Mucosa of rectum (tissue), 2 donors: ENCODE data around the gene TNFAIP8L1.

Source experiments
- H3K27ac ChIP-seq, 2 donors: one replicate each; pipeline ENCODE4 v1.7.0; 2013; ENCODE audit warnings: inconsistent platforms in 2 of 2, low read depth in 2 of 2, low read length in 2 of 2
- H3K27me3 ChIP-seq, 2 donors: one replicate each; pipeline ENCODE4 v1.7.0; 2013; ENCODE audit warnings: low read length in 2 of 2; ENCODE audit not compliant: control insufficient read depth in 2 of 2, insufficient read depth in 2 of 2
- H3K36me3 ChIP-seq, 2 donors: one replicate each; pipeline ENCODE4 v1.7.0; 2013; ENCODE audit warnings: low read length in 2 of 2; ENCODE audit not compliant: control insufficient read depth in 2 of 2, insufficient read depth in 2 of 2
- H3K4me1 ChIP-seq, 2 donors: one replicate each; pipeline ENCODE4 v1.7.0; 2013; ENCODE audit warnings: low read length in 2 of 2, mild to moderate bottlenecking in 1 of 2; ENCODE audit not compliant: control insufficient read depth in 2 of 2, insufficient read depth in 2 of 2
- H3K4me3 ChIP-seq, 2 donors: one replicate each; pipeline ENCODE4 v1.7.0; 2013; ENCODE audit warnings: low read length in 2 of 2
- H3K9ac ChIP-seq, 2 donors: one replicate each; pipeline ENCODE4 v1.7.0; 2013; ENCODE audit warnings: low read length in 2 of 2, low read depth in 1 of 2, mild to moderate bottlenecking in 1 of 2
- H3K9me3 ChIP-seq, 2 donors: one replicate each; pipeline ENCODE4 v1.7.0; 2013; ENCODE audit warnings: low read length in 2 of 2; ENCODE audit not compliant: control insufficient read depth in 2 of 2
- donor health status: healthy.
- donor health status: Normal muscosa, but diverticular disease.

Gene TNFAIP8L1

GRCh38 chr19:4633140-4633967 lies 6.0 kb upstream of the TNFAIP8L1 start:
- Histone ChIP-seq H3K4me1 (peaks cover 3 to 6% of the 10 kb centered on the region in 2 donors), H3K27me3 (no peaks in the 10 kb centered on the region), H3K9me3 (no peaks in the 10 kb centered on the region), H3K4me3 (no peak overlapping the region), H3K27ac (peak overlapping the region in 1 of 2 donors; percentile 25), H3K36me3 (no peaks in the 10 kb centered on the region), H3K9ac (peak overlapping the region in 1 of 2 donors; percentile 32)

- peak overlapping the region; percentile 56 to 57 for H3K9ac ChIP-seq
- peaks cover 18 to 19% of the 10 kb centered on the region in 2 donors for H3K4me1 ChIP-seq
- H3K27ac ChIP-seq = no peak overlapping the region
Observed at GRCh38 chr19:4635754-4636116, 3.6 kb upstream of the TNFAIP8L1 start.

GRCh38 chr19:4636151-4636717 lies 3.1 kb upstream of the TNFAIP8L1 start:
- Histone ChIP-seq H3K9me3 (no peaks in the 10 kb centered on the region), H3K4me1 (peaks cover 20 to 22% of the 10 kb centered on the region in 2 donors)

More at GRCh38 chr19:4635754-4636116, 3.6 kb upstream of the TNFAIP8L1 start:
- H3K36me3 ChIP-seq = no peaks in the 10 kb centered on the region
- H3K4me3 ChIP-seq = peak overlapping the region; percentile 60 to 70
- H3K27me3 ChIP-seq = no peaks in the 10 kb centered on the region
- no peaks in the 10 kb centered on the region for H3K9me3 ChIP-seq

GRCh38 chr19:4636761-4637160 lies 2.6 kb upstream of the TNFAIP8L1 start:
- peak overlapping the region in 1 of 2 donors; percentile 65 for H3K4me3 ChIP-seq
- no peaks in the 10 kb centered on the region for H3K27me3 ChIP-seq
- no peaks in the 10 kb centered on the region for H3K36me3 ChIP-seq
- no peak overlapping the region for H3K27ac ChIP-seq
- H3K9me3 ChIP-seq = no peaks in the 10 kb centered on the region
- H3K4me1 ChIP-seq = peaks cover 20 to 22% of the 10 kb centered on the region in 2 donors
- peak overlapping the region in 1 of 2 donors; percentile 70 for H3K9ac ChIP-seq

More at GRCh38 chr19:4636151-4636717, 3.1 kb upstream of the TNFAIP8L1 start:
- H3K9ac ChIP-seq = peak overlapping the region; percentile 57 to 70
- no peaks in the 10 kb centered on the region for H3K36me3 ChIP-seq
- no peaks in the 10 kb centered on the region for H3K27me3 ChIP-seq
- H3K27ac ChIP-seq = no peak overlapping the region
- H3K4me3 ChIP-seq = peak overlapping the region; percentile 65 to 70

- Histone ChIP-seq H3K4me3 (no peak overlapping the region), H3K27me3 (no peaks in the 10 kb centered on the region), H3K36me3 (no peaks in the 10 kb centered on the region), H3K9me3 (no peaks in the 10 kb centered on the region), H3K9ac (no peak overlapping the region), H3K4me1 (peaks cover 20 to 21% of the 10 kb centered on the region in 2 donors), H3K27ac (peak overlapping the region in 1 of 2 donors; percentile 38)
Observed at GRCh38 chr19:4638317-4638716, 999 bp upstream of the TNFAIP8L1 start.

GRCh38 chr19:4639531-4640246 lies 373 bp downstream of the TNFAIP8L1 start:
- Histone ChIP-seq H3K27ac (peak overlapping the region; percentile 57 to 76), H3K27me3 (no peaks in the 10 kb centered on the region), H3K9ac (peak overlapping the region; percentile 83 to 91), H3K9me3 (no peaks in the 10 kb centered on the region), H3K4me3 (peak overlapping the region; percentile 89 to 93), H3K4me1 (peaks cover 20% of the 10 kb centered on the region in 2 donors), H3K36me3 (no peaks in the 10 kb centered on the region)

GRCh38 chr19:4640247-4641000 lies 1.1 kb downstream of the TNFAIP8L1 start:
- Histone ChIP-seq H3K4me3 (peak overlapping the region; percentile 89 to 93), H3K9ac (peak overlapping the region; percentile 83 to 91), H3K9me3 (no peaks in the 10 kb centered on the region), H3K4me1 (peaks cover 20% of the 10 kb centered on the region in 2 donors), H3K27ac (peak overlapping the region in 1 of 2 donors; percentile 76), H3K27me3 (no peaks in the 10 kb centered on the region), H3K36me3 (no peaks in the 10 kb centered on the region)

- Histone ChIP-seq H3K27me3 (no peaks in the 10 kb centered on the region), H3K4me3 (no peak overlapping the region), H3K4me1 (peaks cover 16 to 17% of the 10 kb centered on the region in 2 donors), H3K9ac (no peak overlapping the region), H3K27ac (peak overlapping the region in 1 of 2 donors; percentile 76), H3K36me3 (no peaks in the 10 kb centered on the region), H3K9me3 (no peaks in the 10 kb centered on the region)
Observed at GRCh38 chr19:4641132-4641531, 1.8 kb downstream of the TNFAIP8L1 start.

- peaks cover 16 to 17% of the 10 kb centered on the region in 2 donors for H3K4me1 ChIP-seq
- H3K9ac ChIP-seq = no peak overlapping the region
- H3K27me3 ChIP-seq = no peaks in the 10 kb centered on the region
- H3K27ac ChIP-seq = no peak overlapping the region
- no peaks in the 10 kb centered on the region for H3K9me3 ChIP-seq
- H3K36me3 ChIP-seq = no peaks in the 10 kb centered on the region
- H3K4me3 ChIP-seq = no peak overlapping the region
Observed at GRCh38 chr19:4642625-4643024, 3.3 kb downstream of the TNFAIP8L1 start.
